NB4 (cell line): ENCODE data around the gene TRAP1.

ENCODE experiments used
- DNase-seq: peaks from one replicate; pipeline ENCODE4 v3.0.0; 2010; ENCODE audit warnings: low read depth
- H3K4me3 ChIP-seq: one replicate; pipeline ENCODE4 v1.5.1; 2011; ENCODE audit warnings: mild to moderate bottlenecking, low read depth, low read length, moderate library complexity
- MYC ChIP-seq: IDR thresholded peaks from 2 replicates; pipeline ENCODE4 v1.6.1; 2011; ENCODE audit warnings: low read depth, low read length
- POLR2A ChIP-seq: IDR thresholded peaks from 2 replicates; pipeline ENCODE4 v1.6.1; 2011; ENCODE audit warnings: mild to moderate bottlenecking; ENCODE audit not compliant: insufficient read length; ENCODE audit errors: extremely low read depth
- TF ChIP-seq, protein P1 (sequence below): IDR thresholded peaks from one replicate; pipeline ENCODE4 v1.5.1; 2012; ENCODE audit warnings: low read depth, low read length
- TF ChIP-seq, protein P2 (sequence below): IDR thresholded peaks from 2 replicates; pipeline ENCODE4 v1.6.1; 2011; ENCODE audit warnings: low read depth, low read length

TRAP1 gene

DNA sequence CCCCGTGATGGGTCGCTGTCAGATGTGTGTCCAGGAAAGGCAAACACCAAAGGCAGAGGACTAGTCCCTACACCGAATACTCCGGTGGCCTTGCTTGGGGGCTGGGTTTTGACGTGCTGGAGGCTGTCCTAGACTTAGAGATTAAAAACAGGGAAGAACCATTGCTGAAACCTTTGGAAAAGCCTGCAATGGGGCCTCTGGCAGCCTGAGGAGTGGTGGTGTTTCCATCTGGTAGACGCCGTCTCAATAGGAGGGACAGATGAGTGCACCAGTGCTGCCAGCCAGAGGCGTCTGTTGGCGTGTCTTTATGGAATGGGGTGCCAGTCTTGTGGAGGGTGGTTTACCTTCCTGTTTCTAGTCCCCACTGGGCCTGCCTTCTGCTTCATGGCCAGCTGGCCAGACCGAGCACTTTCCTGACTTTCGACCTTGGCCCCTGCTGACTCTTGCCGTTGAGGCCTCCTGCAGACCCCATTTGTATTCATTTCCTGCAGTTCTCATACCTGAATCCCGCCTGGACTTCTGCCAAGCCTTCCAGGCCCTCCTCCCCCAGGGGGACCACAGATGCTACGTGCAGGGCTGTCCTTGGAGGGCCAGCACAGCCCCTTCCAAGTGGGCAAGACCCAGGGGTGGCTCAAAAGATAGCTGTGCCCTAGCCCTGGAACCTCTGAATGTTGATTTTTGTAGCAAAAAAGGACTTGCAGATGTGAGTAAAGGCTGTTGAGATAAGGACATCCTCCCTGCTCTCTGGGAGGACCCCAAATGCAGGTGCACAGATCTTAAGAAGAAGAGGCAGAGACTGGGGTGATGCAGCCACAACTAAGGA is 64.7 kb downstream of the TRAP1 start:
- TF ChIP-seq MYC (no peak), POLR2A (no peak)
- TF ChIP-seq, protein P1, sequence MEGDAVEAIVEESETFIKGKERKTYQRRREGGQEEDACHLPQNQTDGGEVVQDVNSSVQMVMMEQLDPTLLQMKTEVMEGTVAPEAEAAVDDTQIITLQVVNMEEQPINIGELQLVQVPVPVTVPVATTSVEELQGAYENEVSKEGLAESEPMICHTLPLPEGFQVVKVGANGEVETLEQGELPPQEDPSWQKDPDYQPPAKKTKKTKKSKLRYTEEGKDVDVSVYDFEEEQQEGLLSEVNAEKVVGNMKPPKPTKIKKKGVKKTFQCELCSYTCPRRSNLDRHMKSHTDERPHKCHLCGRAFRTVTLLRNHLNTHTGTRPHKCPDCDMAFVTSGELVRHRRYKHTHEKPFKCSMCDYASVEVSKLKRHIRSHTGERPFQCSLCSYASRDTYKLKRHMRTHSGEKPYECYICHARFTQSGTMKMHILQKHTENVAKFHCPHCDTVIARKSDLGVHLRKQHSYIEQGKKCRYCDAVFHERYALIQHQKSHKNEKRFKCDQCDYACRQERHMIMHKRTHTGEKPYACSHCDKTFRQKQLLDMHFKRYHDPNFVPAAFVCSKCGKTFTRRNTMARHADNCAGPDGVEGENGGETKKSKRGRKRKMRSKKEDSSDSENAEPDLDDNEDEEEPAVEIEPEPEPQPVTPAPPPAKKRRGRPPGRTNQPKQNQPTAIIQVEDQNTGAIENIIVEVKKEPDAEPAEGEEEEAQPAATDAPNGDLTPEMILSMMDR = no peak
- TF ChIP-seq, protein P2, sequence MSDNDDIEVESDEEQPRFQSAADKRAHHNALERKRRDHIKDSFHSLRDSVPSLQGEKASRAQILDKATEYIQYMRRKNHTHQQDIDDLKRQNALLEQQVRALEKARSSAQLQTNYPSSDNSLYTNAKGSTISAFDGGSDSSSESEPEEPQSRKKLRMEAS = no peak
- H3K4me3 ChIP-seq = no peak overlapping the region
- DNase-seq = no peak

DNA sequence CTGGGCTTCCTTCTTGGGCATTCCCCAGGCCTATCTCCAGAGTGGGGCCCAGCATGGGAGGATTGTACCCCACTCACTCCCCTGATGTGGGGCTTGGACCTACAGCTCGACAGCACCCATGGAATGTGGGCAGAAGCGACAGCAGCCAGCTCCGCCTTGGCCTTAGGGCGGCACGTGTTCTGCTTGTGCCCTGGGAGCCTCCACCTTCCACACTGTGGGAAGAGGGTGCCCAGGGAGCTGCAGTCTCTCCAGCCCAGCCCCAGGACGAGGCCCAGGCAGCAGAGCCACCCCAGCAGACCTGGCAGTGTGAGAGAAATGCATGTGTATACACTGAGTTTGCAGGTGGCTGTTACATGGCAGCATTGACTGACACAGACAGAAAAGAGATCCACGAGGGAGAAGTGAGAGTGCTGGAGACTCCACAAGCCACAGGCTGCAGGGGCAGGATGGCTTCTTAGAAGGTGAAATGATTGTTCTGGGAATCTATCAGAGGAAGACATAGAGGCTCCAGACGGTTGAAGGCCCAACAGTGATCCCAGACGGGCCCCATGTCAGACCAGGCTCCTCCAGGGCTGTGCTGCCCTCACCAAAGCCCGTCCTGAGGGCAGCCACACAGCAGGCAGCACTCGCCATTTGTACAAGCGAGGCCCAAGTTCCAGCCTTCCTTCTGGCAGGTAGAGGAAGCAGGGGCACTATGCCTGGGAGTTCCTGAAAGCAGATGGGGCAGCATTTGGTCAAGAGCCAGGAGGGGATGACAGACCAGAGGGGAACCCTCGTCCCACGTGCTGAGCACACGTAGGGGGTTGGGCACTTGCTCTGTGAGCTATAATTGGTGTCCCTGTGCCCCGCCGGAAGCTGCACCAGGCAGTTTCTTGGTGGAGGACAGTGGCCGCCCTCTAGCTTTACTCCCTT is 65.6 kb downstream of the TRAP1 start:
- no peak overlapping the region for H3K4me3 ChIP-seq
- TF ChIP-seq MYC (no peak), POLR2A (no peak)
- TF ChIP-seq, protein P1 = no peak
- TF ChIP-seq, protein P2 = no peak
- DNase-seq = no peak

DNA sequence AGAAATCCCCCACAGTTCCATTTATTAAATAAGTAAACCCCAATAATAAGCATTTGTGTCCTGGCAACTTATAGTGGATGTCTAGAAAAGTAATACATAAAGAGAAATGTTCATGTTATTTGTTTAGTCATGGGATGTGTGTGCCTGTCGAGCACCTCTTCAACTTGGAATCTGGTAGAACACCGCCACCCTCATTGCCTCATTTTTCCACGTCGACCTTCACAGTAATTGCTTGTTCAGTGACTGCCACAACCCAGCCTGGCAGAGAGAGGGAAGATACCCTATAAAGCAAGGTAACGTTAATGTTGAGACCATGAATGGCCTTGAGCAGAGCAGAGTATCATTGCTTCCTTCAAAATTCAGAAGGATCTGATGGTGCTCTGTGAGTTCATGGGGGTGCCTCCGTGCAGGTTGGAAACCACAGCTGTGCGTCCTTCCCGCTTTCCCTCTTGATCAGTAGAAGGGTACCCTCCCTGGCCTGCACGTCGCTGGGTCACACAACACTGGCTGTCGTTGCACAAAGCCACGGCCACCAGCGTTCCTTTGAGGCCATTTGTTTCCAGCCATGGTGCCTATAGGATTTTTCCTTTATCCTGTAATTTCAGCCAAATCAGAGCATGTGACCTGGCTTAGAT is 66.6 kb downstream of the TRAP1 start:
- H3K4me3 ChIP-seq = no peak overlapping the region
- no peak for TF ChIP-seq MYC
- TF ChIP-seq, protein P2 = no peak
- TF ChIP-seq, protein P1 = no peak
- TF ChIP-seq POLR2A = no peak
- no peak for DNase-seq

DNA sequence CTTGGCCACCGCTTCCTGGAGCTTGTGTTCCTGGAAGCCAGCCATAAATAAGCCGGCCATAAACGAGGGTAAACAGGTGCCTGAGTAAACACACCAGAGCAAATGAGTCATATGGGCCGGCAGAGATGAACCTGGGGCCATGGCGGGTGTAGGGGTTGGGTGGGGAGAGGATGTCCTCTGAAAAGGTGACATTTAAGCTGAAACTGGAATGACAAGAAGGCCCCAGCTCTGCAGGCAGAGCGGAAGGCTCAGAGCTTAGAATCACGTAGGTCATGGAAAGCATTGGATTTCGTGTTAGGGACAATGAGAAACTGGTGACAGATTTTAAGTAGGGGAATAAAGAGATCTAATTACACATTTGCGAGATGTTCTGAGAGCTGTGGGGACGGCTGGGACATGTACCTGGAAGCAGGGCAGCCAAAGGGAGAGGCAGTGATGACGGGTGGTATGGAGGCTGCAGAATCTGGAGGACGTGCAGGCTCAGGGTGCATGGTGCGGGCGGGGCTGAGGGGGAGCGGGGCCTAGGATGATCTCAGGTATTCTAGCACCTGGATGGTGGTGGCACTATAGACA is 70.9 kb downstream of the TRAP1 start:
- H3K4me3 ChIP-seq = no peak overlapping the region
- no peak for DNase-seq
- TF ChIP-seq MYC (no peak), POLR2A (no peak)
- TF ChIP-seq, protein P1 = no peak
- TF ChIP-seq, protein P2 = no peak
